Measurements from ENCODE around the gene APLNR. TPM values are rescaled to one million over a fixed set of nuclear protein-coding genes. Genes with fewer than 3 reads are reported as not detected.
A peak's percentile ranks its signal among the peaks of the same experiment; 100 is the strongest.

Gene APLNR
- total and polyA plus RNA-seq, 2 donors (not counting 1 experiment from before 2014, with no cell fraction given): not detected

- no peak overlapping the region for H3K4me2 ChIP-seq (ENCODE audit: extremely low read depth, insufficient read depth, low read length)
- no peak for TF ChIP-seq CTCF (conservative IDR thresholded peaks at IDR 0.05 in 1 of 2, IDR thresholded peaks at IDR 0.05 in 1 of 2; ENCODE audit: low read depth in 1 of 2, low read length in 2 of 2)
- no peak for TF ChIP-seq EZH2 (IDR thresholded peaks at IDR 0.05; ENCODE audit: low read length, missing control alignments)
- H3K27me3 ChIP-seq (ENCODE audit: control insufficient read depth, insufficient read depth, low read length): peaks cover 24% of the 10 kb centered on the region
- DNase-seq (ENCODE audit: low read depth in 2 of 2): peak in 1 of 2 donors; percentile 85
- no peaks in the 10 kb centered on the region for H4K20me1 ChIP-seq (ENCODE audit: control insufficient read depth, extremely low read depth, insufficient read depth, low read length)
- H3K79me2 ChIP-seq (ENCODE audit: control insufficient read depth, insufficient read depth, low read length): no peaks in the 10 kb centered on the region
- no peaks in the 10 kb centered on the region for H3K4me1 ChIP-seq (ENCODE audit: control insufficient read depth, extremely low read depth, insufficient read depth, low read length)
- H3K9me3 ChIP-seq (ENCODE audit: control insufficient read depth, insufficient read depth, low read depth, low read length): no peaks in the 10 kb centered on the region
- no peak overlapping the region for H3K9ac ChIP-seq (ENCODE audit: insufficient read depth, low read length)
- H3K36me3 ChIP-seq (ENCODE audit: control insufficient read depth, insufficient read depth, low read length): no peaks in the 10 kb centered on the region
- no peak overlapping the region for H2AFZ ChIP-seq (ENCODE audit: low read length)
- no peak overlapping the region for H3K4me3 ChIP-seq (replicated peaks in 1 of 4; ENCODE audit: control extremely low read depth in 1 of 4, insufficient read depth in 1 of 4, low read depth in 3 of 4, low read length in 4 of 4)
- H3K27ac ChIP-seq (ENCODE audit: insufficient read depth, low read length): no peak overlapping the region
Observed at GRCh38 chr11:57203359-57203758, 33.7 kb downstream of the APLNR start.

- H3K9ac ChIP-seq (ENCODE audit: insufficient read depth, low read length): no peak overlapping the region
- H4K20me1 ChIP-seq (ENCODE audit: control insufficient read depth, extremely low read depth, insufficient read depth, low read length): no peaks in the 10 kb centered on the region
- no peaks in the 10 kb centered on the region for H3K9me3 ChIP-seq (ENCODE audit: control insufficient read depth, insufficient read depth, low read depth, low read length)
- no peak for DNase-seq (ENCODE audit: low read depth in 2 of 2)
- H3K4me1 ChIP-seq (ENCODE audit: control insufficient read depth, extremely low read depth, insufficient read depth, low read length): no peaks in the 10 kb centered on the region
- H3K27ac ChIP-seq (ENCODE audit: insufficient read depth, low read length): no peak overlapping the region
- no peaks in the 10 kb centered on the region for H3K36me3 ChIP-seq (ENCODE audit: control insufficient read depth, insufficient read depth, low read length)
- no peak overlapping the region for H3K4me3 ChIP-seq (replicated peaks in 1 of 4; ENCODE audit: control extremely low read depth in 1 of 4, insufficient read depth in 1 of 4, low read depth in 3 of 4, low read length in 4 of 4)
- TF ChIP-seq CTCF (conservative IDR thresholded peaks at IDR 0.05 in 1 of 2, IDR thresholded peaks at IDR 0.05 in 1 of 2; ENCODE audit: low read depth in 1 of 2, low read length in 2 of 2) (no peak), EZH2 (IDR thresholded peaks at IDR 0.05; ENCODE audit: low read length, missing control alignments) (peak; percentile 30)
- H2AFZ ChIP-seq (ENCODE audit: low read length): no peak overlapping the region
- no peak overlapping the region for H3K4me2 ChIP-seq (ENCODE audit: extremely low read depth, insufficient read depth, low read length)
- no peaks in the 10 kb centered on the region for H3K79me2 ChIP-seq (ENCODE audit: control insufficient read depth, insufficient read depth, low read length)
- H3K27me3 ChIP-seq (ENCODE audit: control insufficient read depth, insufficient read depth, low read length): peaks cover 24% of the 10 kb centered on the region
Observed at GRCh38 chr11:57202281-57202680, 34.8 kb downstream of the APLNR start.

- no peak for DNase-seq (ENCODE audit: low read depth in 2 of 2)
- TF ChIP-seq EZH2 (IDR thresholded peaks at IDR 0.05; ENCODE audit: low read length, missing control alignments) (no peak), CTCF (conservative IDR thresholded peaks at IDR 0.05 in 1 of 2, IDR thresholded peaks at IDR 0.05 in 1 of 2; ENCODE audit: low read depth in 1 of 2, low read length in 2 of 2) (no peak)
Observed at GRCh38 chr11:57200917-57201316, 36.1 kb downstream of the APLNR start.

More at GRCh38 chr11:57200917-57201316, 36.1 kb downstream of the APLNR start:
- H3K27me3 ChIP-seq (ENCODE audit: control insufficient read depth, insufficient read depth, low read length): peaks cover 24% of the 10 kb centered on the region
- H3K4me1 ChIP-seq (ENCODE audit: control insufficient read depth, extremely low read depth, insufficient read depth, low read length): no peaks in the 10 kb centered on the region
- H3K4me3 ChIP-seq (replicated peaks in 1 of 4; ENCODE audit: control extremely low read depth in 1 of 4, insufficient read depth in 1 of 4, low read depth in 3 of 4, low read length in 4 of 4): no peak overlapping the region
- no peak overlapping the region for H3K27ac ChIP-seq (ENCODE audit: insufficient read depth, low read length)
- no peak overlapping the region for H3K4me2 ChIP-seq (ENCODE audit: extremely low read depth, insufficient read depth, low read length)
- no peaks in the 10 kb centered on the region for H3K36me3 ChIP-seq (ENCODE audit: control insufficient read depth, insufficient read depth, low read length)
- H3K9ac ChIP-seq (ENCODE audit: insufficient read depth, low read length): no peak overlapping the region
- H2AFZ ChIP-seq (ENCODE audit: low read length): no peak overlapping the region
- no peaks in the 10 kb centered on the region for H3K79me2 ChIP-seq (ENCODE audit: control insufficient read depth, insufficient read depth, low read length)
- H4K20me1 ChIP-seq (ENCODE audit: control insufficient read depth, extremely low read depth, insufficient read depth, low read length): no peaks in the 10 kb centered on the region
- no peaks in the 10 kb centered on the region for H3K9me3 ChIP-seq (ENCODE audit: control insufficient read depth, insufficient read depth, low read depth, low read length)

Measured in fibroblast of lung (primary cell).